ENCODE measurements around the gene SKAP2.
"Not testable (repeated sequence)": the region's sequence is repeated elsewhere in the genome, so short reads cannot be mapped to it uniquely, and the experiment has no call there.

Gene SKAP2

GRCh38 chr7:26857170-26857505, 7.3 kb downstream of the SKAP2 start:
- DNase-seq: no peak

GRCh38 chr7:26856176-26856985, 8.0 kb downstream of the SKAP2 start:
- peak; percentile 20 for DNase-seq

GRCh38 chr7:26854876-26855855, 9.2 kb downstream of the SKAP2 start:
- DNase-seq: no peak

GRCh38 chr7:26853788-26854393, 10.5 kb downstream of the SKAP2 start:
- DNase-seq: peak; percentile 39

- DNase-seq: no peak
These were observed 14.2 kb downstream of the SKAP2 start for GRCh38 chr7:26850193-26850651.

GRCh38 chr7:26843705-26844104, 20.7 kb downstream of the SKAP2 start:
- no peak for DNase-seq

- DNase-seq: no peak
These were observed 21.5 kb downstream of the SKAP2 start for GRCh38 chr7:26842897-26843296.

GRCh38 chr7:26841003-26841739, 23.2 kb downstream of the SKAP2 start:
- no peak for DNase-seq

- not testable (repeated sequence) for DNase-seq
These were observed 27.6 kb downstream of the SKAP2 start for GRCh38 chr7:26836793-26837192.

- DNase-seq: peak; percentile 12
These were observed 49.0 kb downstream of the SKAP2 start for GRCh38 chr7:26815426-26815825.

- DNase-seq: peak; percentile 46
These were observed 51.0 kb downstream of the SKAP2 start for GRCh38 chr7:26813432-26813831.

GRCh38 chr7:26794541-26794940, 69.8 kb downstream of the SKAP2 start:
- DNase-seq: no peak

GRCh38 chr7:26792576-26792975, 71.8 kb downstream of the SKAP2 start:
- no peak for DNase-seq

- DNase-seq: no peak
These were observed 72.4 kb downstream of the SKAP2 start for GRCh38 chr7:26792006-26792405.

GRCh38 chr7:26789481-26790184, 74.8 kb downstream of the SKAP2 start:
- no peak for DNase-seq

GRCh38 chr7:26787701-26788100, 76.7 kb downstream of the SKAP2 start:
- peak; percentile 8 for DNase-seq

GRCh38 chr7:26784118-26784517, 80.3 kb downstream of the SKAP2 start:
- no peak for DNase-seq

- DNase-seq: no peak
These were observed 81.9 kb downstream of the SKAP2 start for GRCh38 chr7:26782501-26782900.

GRCh38 chr7:26779978-26780595, 84.3 kb downstream of the SKAP2 start:
- DNase-seq: no peak

- no peak for DNase-seq
These were observed 87.0 kb downstream of the SKAP2 start for GRCh38 chr7:26777385-26777784.

- no peak for DNase-seq
These were observed 103.9 kb downstream of the SKAP2 start for GRCh38 chr7:26760501-26760900.
